WTC11 (cell line): ENCODE results near the gene SPEN.

ENCODE experiments used
- TF ChIP-seq, protein P1 (sequence below): fragments of 200-600 bp; IDR thresholded peaks from 2 replicates; pipeline ENCODE4 v1.8.0; 2022; ENCODE audit warnings: antibody characterized with exemption
- TF ChIP-seq, protein P2 (sequence below): fragments of 250-450 bp; sonication (Bioruptor Pico); IDR thresholded peaks from 2 replicates; pipeline ENCODE4 v2.1.2; 2022; ENCODE audit warnings: mild to moderate bottlenecking, moderate library complexity

DNA sequence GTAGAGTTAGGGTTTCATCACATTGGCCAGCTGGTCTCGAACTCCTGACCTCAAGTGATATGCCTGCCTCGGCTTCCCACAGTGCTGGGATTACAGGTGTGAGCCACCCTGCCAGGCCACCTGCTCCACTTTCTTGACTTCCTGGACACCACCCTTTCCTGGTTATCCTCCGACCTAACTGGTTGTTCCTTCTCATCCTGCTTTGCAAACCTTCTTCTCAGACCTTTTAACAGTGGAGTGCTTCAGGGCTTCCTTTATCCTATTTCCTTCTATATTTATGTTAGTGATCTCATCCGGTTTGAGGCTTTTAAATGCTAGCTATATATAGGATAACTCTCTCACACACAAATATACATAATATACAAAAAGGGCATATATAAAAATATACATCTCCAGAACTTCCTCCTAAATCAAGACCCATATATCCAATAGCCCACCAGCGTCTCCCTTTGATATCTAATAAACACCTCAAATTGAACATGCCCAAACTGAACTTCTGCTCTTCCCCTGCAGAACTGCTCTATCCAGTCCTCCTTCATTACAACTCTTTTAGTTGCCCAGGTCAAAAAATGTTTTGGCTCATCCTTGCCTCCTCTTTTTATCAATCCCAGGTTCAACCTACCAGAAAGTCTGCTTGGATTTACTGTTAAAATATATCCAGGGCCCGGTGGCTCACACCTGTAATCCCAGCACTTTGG, 20.5 kb upstream of the SPEN start:
- TF ChIP-seq, protein P1, sequence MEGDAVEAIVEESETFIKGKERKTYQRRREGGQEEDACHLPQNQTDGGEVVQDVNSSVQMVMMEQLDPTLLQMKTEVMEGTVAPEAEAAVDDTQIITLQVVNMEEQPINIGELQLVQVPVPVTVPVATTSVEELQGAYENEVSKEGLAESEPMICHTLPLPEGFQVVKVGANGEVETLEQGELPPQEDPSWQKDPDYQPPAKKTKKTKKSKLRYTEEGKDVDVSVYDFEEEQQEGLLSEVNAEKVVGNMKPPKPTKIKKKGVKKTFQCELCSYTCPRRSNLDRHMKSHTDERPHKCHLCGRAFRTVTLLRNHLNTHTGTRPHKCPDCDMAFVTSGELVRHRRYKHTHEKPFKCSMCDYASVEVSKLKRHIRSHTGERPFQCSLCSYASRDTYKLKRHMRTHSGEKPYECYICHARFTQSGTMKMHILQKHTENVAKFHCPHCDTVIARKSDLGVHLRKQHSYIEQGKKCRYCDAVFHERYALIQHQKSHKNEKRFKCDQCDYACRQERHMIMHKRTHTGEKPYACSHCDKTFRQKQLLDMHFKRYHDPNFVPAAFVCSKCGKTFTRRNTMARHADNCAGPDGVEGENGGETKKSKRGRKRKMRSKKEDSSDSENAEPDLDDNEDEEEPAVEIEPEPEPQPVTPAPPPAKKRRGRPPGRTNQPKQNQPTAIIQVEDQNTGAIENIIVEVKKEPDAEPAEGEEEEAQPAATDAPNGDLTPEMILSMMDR: no peak
- TF ChIP-seq, protein P2, sequence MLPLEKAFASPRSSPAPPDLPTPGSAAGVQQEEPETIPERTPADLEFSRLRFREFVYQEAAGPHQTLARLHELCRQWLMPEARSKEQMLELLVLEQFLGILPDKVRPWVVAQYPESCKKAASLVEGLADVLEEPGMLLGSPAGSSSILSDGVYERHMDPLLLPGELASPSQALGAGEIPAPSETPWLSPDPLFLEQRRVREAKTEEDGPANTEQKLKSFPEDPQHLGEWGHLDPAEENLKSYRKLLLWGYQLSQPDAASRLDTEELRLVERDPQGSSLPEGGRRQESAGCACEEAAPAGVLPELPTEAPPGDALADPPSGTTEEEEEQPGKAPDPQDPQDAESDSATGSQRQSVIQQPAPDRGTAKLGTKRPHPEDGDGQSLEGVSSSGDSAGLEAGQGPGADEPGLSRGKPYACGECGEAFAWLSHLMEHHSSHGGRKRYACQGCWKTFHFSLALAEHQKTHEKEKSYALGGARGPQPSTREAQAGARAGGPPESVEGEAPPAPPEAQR (CRISPR knock-in tag): no peak
